GM18502 (cell line): ENCODE measurements around the gene CREG2.

ENCODE experiments used
- ATAC-seq: cut with Tn5 transposase; IDR thresholded peaks from one replicate; pipeline ENCODE4 v1.9.1; 2021; ENCODE audit warnings: mild to moderate bottlenecking; ENCODE audit not compliant: unreplicated experiment, poor library complexity

Gene CREG2

GRCh38 chr2:101410114-101410513, 22.8 kb upstream of the CREG2 start:
- no peak for ATAC-seq

- no peak for ATAC-seq
Observed at GRCh38 chr2:101409699-101410098, 22.4 kb upstream of the CREG2 start.

GRCh38 chr2:101408925-101409324, 21.6 kb upstream of the CREG2 start:
- ATAC-seq = no peak

GRCh38 chr2:101405351-101405899, 18.1 kb upstream of the CREG2 start:
- no peak for ATAC-seq

GRCh38 chr2:101403745-101404144, 16.4 kb upstream of the CREG2 start:
- ATAC-seq = no peak

GRCh38 chr2:101402630-101403029, 15.3 kb upstream of the CREG2 start:
- no peak for ATAC-seq

GRCh38 chr2:101401906-101402305, 14.6 kb upstream of the CREG2 start:
- no peak for ATAC-seq

GRCh38 chr2:101401326-101401665, 14.0 kb upstream of the CREG2 start:
- no peak for ATAC-seq

GRCh38 chr2:101400506-101401325, 13.4 kb upstream of the CREG2 start:
- no peak for ATAC-seq

GRCh38 chr2:101400048-101400447, 12.7 kb upstream of the CREG2 start:
- no peak for ATAC-seq

GRCh38 chr2:101399021-101399799, 11.9 kb upstream of the CREG2 start:
- ATAC-seq = no peak

- no peak for ATAC-seq
Observed at GRCh38 chr2:101398116-101398821, 11.0 kb upstream of the CREG2 start.

GRCh38 chr2:101396316-101396717, 9.0 kb upstream of the CREG2 start:
- no peak for ATAC-seq

GRCh38 chr2:101395545-101396315, 8.4 kb upstream of the CREG2 start:
- ATAC-seq = no peak

GRCh38 chr2:101388232-101388631, 929 bp upstream of the CREG2 start:
- no peak for ATAC-seq

- ATAC-seq = no peak
Observed at GRCh38 chr2:101386599-101387150, 628 bp downstream of the CREG2 start.

GRCh38 chr2:101383016-101383541, 4.2 kb downstream of the CREG2 start:
- ATAC-seq = no peak

GRCh38 chr2:101382442-101382841, 4.9 kb downstream of the CREG2 start:
- no peak for ATAC-seq

- ATAC-seq = no peak
Observed at GRCh38 chr2:101380376-101380775, 6.9 kb downstream of the CREG2 start.

- ATAC-seq = no peak
Observed at GRCh38 chr2:101379091-101379490, 8.2 kb downstream of the CREG2 start.
